Naive B cell (primary cell): ENCODE data around the gene TCP11L1. TPM values are rescaled to one million over a fixed set of nuclear protein-coding genes. Genes with fewer than 3 reads are reported as not detected.

ENCODE experiments used
- ATAC-seq, 2 donors: fragments of 150-1000 bp; cut with Tn5 transposase; 2 replicates each; pipeline ENCODE4 v1.10.0; 2021; ENCODE audit warnings: low read depth in 2 of 2, mild to moderate bottlenecking in 2 of 2, moderate library complexity in 2 of 2
- DNase-seq: peaks from one replicate; pipeline ENCODE4 v3.0.0; 2022
- H3K27ac Mint-ChIP-seq, 6 donors: one replicate each; pipeline ENCODE4 v1.8.0; 2020 to 2022; ENCODE audit warnings: mild to moderate bottlenecking in 6 of 6, mixed read lengths in 6 of 6, moderate library complexity in 5 of 6, inconsistent platforms in 2 of 6
- H3K27me3 Mint-ChIP-seq, 3 donors: one replicate each; pipeline ENCODE4 v1.8.0; 2021 to 2022; ENCODE audit warnings: mixed read lengths in 3 of 3, mild to moderate bottlenecking in 1 of 3
- H3K36me3 Mint-ChIP-seq, 2 donors: one replicate each; pipeline ENCODE4 v1.8.0; 2020 to 2022; ENCODE audit warnings: mixed read lengths in 2 of 2, inconsistent platforms in 1 of 2, mild to moderate bottlenecking in 1 of 2
- H3K4me1 Mint-ChIP-seq, 3 donors: one replicate each; pipeline ENCODE4 v1.8.0; 2020 to 2022; ENCODE audit warnings: mixed read lengths in 3 of 3, inconsistent platforms in 1 of 3, mild to moderate bottlenecking in 1 of 3, moderate library complexity in 1 of 3
- H3K4me3 Mint-ChIP-seq, 8 donors: one replicate each; pipeline ENCODE4 v1.8.0; 2020 to 2022; ENCODE audit warnings: mild to moderate bottlenecking in 8 of 8, mixed read lengths in 8 of 8, moderate library complexity in 8 of 8, inconsistent platforms in 2 of 8
- H3K9me3 Mint-ChIP-seq, 7 donors: one replicate each; pipeline ENCODE4 v1.8.0; 2020 to 2022; ENCODE audit warnings: mixed read lengths in 7 of 7, mild to moderate bottlenecking in 5 of 7, inconsistent platforms in 2 of 7, moderate library complexity in 1 of 7
- polyA plus RNA-seq, 6 donors: library from polyadenylated mRNA; unstranded; fragments of 300-500 nt; fragmentation: Illumina TruSeq; gene quantifications; one replicate each; pipeline ENCODE4 v1.2.3, GENCODE V29; 2021; ENCODE audit warnings: low read depth in 6 of 6

The TCP11L1 gene
- polyA plus RNA-seq: 10 to 100 TPM in 1 of 6 donors, 1 to 10 TPM in 5; 4.7 to 10.1 (median 8.5) TPM

- H3K9me3 Mint-ChIP-seq: no peaks in the 10 kb centered on the region
- peak within 1 kb of the TSS; percentile 88 to 96 (median 94) for H3K27ac Mint-ChIP-seq
- peak; percentile 78 for DNase-seq
- H3K4me1 Mint-ChIP-seq: peaks cover 12 to 18% (median 16%) of the 10 kb centered on the region in 3 donors
- H3K27me3 Mint-ChIP-seq: peaks cover 5 to 9% (median 7%) of the 10 kb centered on the region in 3 donors
- ATAC-seq: peak; percentile 80 to 83
- peak within 1 kb of the TSS; percentile 92 to 99 (median 96) for H3K4me3 Mint-ChIP-seq
- no peaks in the 10 kb centered on the region for H3K36me3 Mint-ChIP-seq
Observed at GRCh38 chr11:33039274-33040032, at the start of gene TCP11L1. TSS of gene TCP11L1 (plus strand) at chr11:33039572. CDS start at chr11:33043774, 4,202 bp downstream.

- Mint-ChIP-seq H3K27me3 (peaks cover 0 to 13% (median 0%) of the 10 kb centered on the region in 3 donors), H3K27ac (no peak overlapping the region), H3K36me3 (peaks cover 0 to 8% of the 10 kb centered on the region in 2 donors), H3K9me3 (peaks cover 5 to 28% (median 17%) of the 10 kb centered on the region in 7 donors), H3K4me3 (no peak overlapping the region), H3K4me1 (no peaks in the 10 kb centered on the region)
- no peak for ATAC-seq
- no peak for DNase-seq
Observed at GRCh38 chr11:32990481-32990880, 48.9 kb upstream of the TCP11L1 start.

GRCh38 chr11:32991427-32991826 lies 47.9 kb upstream of the TCP11L1 start:
- H3K27me3 Mint-ChIP-seq: peaks cover 0 to 18% (median 0%) of the 10 kb centered on the region in 3 donors
- ATAC-seq (no peak), DNase-seq (no peak)
- no peak overlapping the region for H3K4me3 Mint-ChIP-seq
- H3K9me3 Mint-ChIP-seq: peaks cover 5 to 28% (median 17%) of the 10 kb centered on the region in 7 donors
- H3K36me3 Mint-ChIP-seq: peaks cover 0 to 8% of the 10 kb centered on the region in 2 donors
- H3K4me1 Mint-ChIP-seq: no peaks in the 10 kb centered on the region
- no peak overlapping the region for H3K27ac Mint-ChIP-seq

GRCh38 chr11:32991898-32992297 lies 47.5 kb upstream of the TCP11L1 start:
- Mint-ChIP-seq H3K4me3 (no peak overlapping the region), H3K27ac (no peak overlapping the region)

GRCh38 chr11:33000181-33000580 lies 39.2 kb upstream of the TCP11L1 start:
- Mint-ChIP-seq H3K27ac (no peak overlapping the region), H3K4me1 (no peaks in the 10 kb centered on the region), H3K36me3 (no peaks in the 10 kb centered on the region), H3K9me3 (peaks cover 3 to 18% (median 7%) of the 10 kb centered on the region in 7 donors), H3K27me3 (peaks cover 13 to 46% (median 29%) of the 10 kb centered on the region in 3 donors), H3K4me3 (no peak overlapping the region)
- DNase-seq (no peak), ATAC-seq (no peak)

More at GRCh38 chr11:32991898-32992297, 47.5 kb upstream of the TCP11L1 start:
- Mint-ChIP-seq H3K9me3 (peaks cover 5 to 28% (median 17%) of the 10 kb centered on the region in 7 donors), H3K4me1 (no peaks in the 10 kb centered on the region), H3K36me3 (peaks cover 0 to 8% of the 10 kb centered on the region in 2 donors), H3K27me3 (peaks cover 0 to 22% (median 0%) of the 10 kb centered on the region in 3 donors)
- no peak for DNase-seq
- ATAC-seq: no peak

- H3K27ac Mint-ChIP-seq: no peak overlapping the region
- ATAC-seq: no peak
- no peaks in the 10 kb centered on the region for H3K36me3 Mint-ChIP-seq
- peaks cover 16 to 39% (median 29%) of the 10 kb centered on the region in 3 donors for H3K27me3 Mint-ChIP-seq
- H3K4me3 Mint-ChIP-seq: no peak overlapping the region
- DNase-seq: no peak
- no peaks in the 10 kb centered on the region for H3K4me1 Mint-ChIP-seq
- H3K9me3 Mint-ChIP-seq: peaks cover 3 to 18% (median 7%) of the 10 kb centered on the region in 7 donors
Observed at GRCh38 chr11:33001281-33001680, 38.1 kb upstream of the TCP11L1 start.

- Mint-ChIP-seq H3K4me1 (no peaks in the 10 kb centered on the region), H3K4me3 (no peak overlapping the region), H3K36me3 (no peaks in the 10 kb centered on the region), H3K27me3 (peaks cover 16 to 33% (median 29%) of the 10 kb centered on the region in 3 donors), H3K27ac (no peak overlapping the region), H3K9me3 (peaks cover 3 to 18% (median 7%) of the 10 kb centered on the region in 7 donors)
- ATAC-seq (no peak), DNase-seq (no peak)
Observed at GRCh38 chr11:33001751-33002542, 37.4 kb upstream of the TCP11L1 start.

- ATAC-seq (no peak), DNase-seq (no peak)
- H3K27ac Mint-ChIP-seq: no peak overlapping the region
- H3K4me3 Mint-ChIP-seq: no peak overlapping the region
- no peaks in the 10 kb centered on the region for H3K4me1 Mint-ChIP-seq
- peaks cover 4 to 8% (median 5%) of the 10 kb centered on the region in 3 donors for H3K27me3 Mint-ChIP-seq
- H3K9me3 Mint-ChIP-seq: no peaks in the 10 kb centered on the region
- H3K36me3 Mint-ChIP-seq: no peaks in the 10 kb centered on the region
Observed at GRCh38 chr11:33005175-33005574, 34.2 kb upstream of the TCP11L1 start.

GRCh38 chr11:33006010-33006409 lies 33.4 kb upstream of the TCP11L1 start:
- DNase-seq: no peak
- Mint-ChIP-seq H3K4me3 (no peak overlapping the region), H3K27ac (peak overlapping the region in 1 of 6 donors; percentile 61), H3K9me3 (no peaks in the 10 kb centered on the region), H3K36me3 (no peaks in the 10 kb centered on the region), H3K27me3 (peaks cover 0 to 8% (median 0%) of the 10 kb centered on the region in 3 donors), H3K4me1 (no peaks in the 10 kb centered on the region)
- ATAC-seq: no peak

GRCh38 chr11:33013755-33014154 lies 25.6 kb upstream of the TCP11L1 start:
- no peaks in the 10 kb centered on the region for H3K36me3 Mint-ChIP-seq
- peaks cover 0 to 5% (median 0%) of the 10 kb centered on the region in 7 donors for H3K9me3 Mint-ChIP-seq
- H3K4me3 Mint-ChIP-seq: peak overlapping the region in 1 of 8 donors; percentile 70
- H3K27ac Mint-ChIP-seq: no peak overlapping the region
- DNase-seq (no peak), ATAC-seq (no peak)
- H3K27me3 Mint-ChIP-seq: peaks cover 19 to 29% (median 22%) of the 10 kb centered on the region in 3 donors
- H3K4me1 Mint-ChIP-seq: peaks cover 5 to 9% (median 8%) of the 10 kb centered on the region in 3 donors

- Mint-ChIP-seq H3K4me1 (peaks cover 5 to 9% (median 8%) of the 10 kb centered on the region in 3 donors), H3K36me3 (peaks cover 0 to 4% of the 10 kb centered on the region in 2 donors), H3K4me3 (peak within 1 kb of the TSS; percentile 78 to 94 (median 84)), H3K27ac (peak within 1 kb of the TSS in 3 of 6 donors; percentile 7 to 58 (median 51)), H3K9me3 (peaks cover 0 to 5% (median 0%) of the 10 kb centered on the region in 7 donors), H3K27me3 (peaks cover 23 to 39% (median 30%) of the 10 kb centered on the region in 3 donors)
- DNase-seq (peak; percentile 60), ATAC-seq (peak; percentile 89)
Observed at GRCh38 chr11:33015621-33016551, 23.5 kb upstream of the TCP11L1 start, which contains the start of gene DEPDC7. TSS of gene DEPDC7 (plus strand) at chr11:33015878. CDS start at chr11:33015956, 78 bp downstream.

GRCh38 chr11:33016654-33017053 lies 22.7 kb upstream of the TCP11L1 start:
- H3K27ac Mint-ChIP-seq: peak overlapping the region in 1 of 6 donors; percentile 7
- peak overlapping the region; percentile 74 to 91 (median 84) for H3K4me3 Mint-ChIP-seq
- DNase-seq: no peak
- peaks cover 0 to 5% (median 0%) of the 10 kb centered on the region in 7 donors for H3K9me3 Mint-ChIP-seq
- no peak for ATAC-seq
- peaks cover 23 to 39% (median 30%) of the 10 kb centered on the region in 3 donors for H3K27me3 Mint-ChIP-seq
- peaks cover 5 to 8% (median 5%) of the 10 kb centered on the region in 3 donors for H3K4me1 Mint-ChIP-seq
- H3K36me3 Mint-ChIP-seq: peaks cover 0 to 4% of the 10 kb centered on the region in 2 donors
